IPS-18a (cell line): Measurements from ENCODE around the gene NARF.

ENCODE experiments used
- H3K27ac ChIP-seq: one replicate; pipeline ENCODE4 v1.5.1; 2013; ENCODE audit warnings: low read length
- H3K27me3 ChIP-seq: one replicate; pipeline ENCODE4 v1.6.1; 2013; ENCODE audit warnings: mild to moderate bottlenecking, low read length; ENCODE audit not compliant: control insufficient read depth, insufficient read depth
- H3K36me3 ChIP-seq: one replicate; pipeline ENCODE4 v1.6.1; 2013; ENCODE audit warnings: low read depth, low read length; ENCODE audit not compliant: control insufficient read depth
- H3K4me1 ChIP-seq: one replicate; pipeline ENCODE4 v1.6.1; 2013; ENCODE audit warnings: low read depth, low read length; ENCODE audit not compliant: control insufficient read depth
- H3K4me3 ChIP-seq: one replicate; pipeline ENCODE4 v1.5.1; 2013; ENCODE audit warnings: low read length
- H3K9ac ChIP-seq: one replicate; pipeline ENCODE4 v1.6.1; 2013; ENCODE audit warnings: mild to moderate bottlenecking, low read length, moderate library complexity
- H3K9me3 ChIP-seq: one replicate; pipeline ENCODE4 v1.6.1; 2013; ENCODE audit warnings: low read depth, low read length; ENCODE audit not compliant: control insufficient read depth

Gene NARF

DNA sequence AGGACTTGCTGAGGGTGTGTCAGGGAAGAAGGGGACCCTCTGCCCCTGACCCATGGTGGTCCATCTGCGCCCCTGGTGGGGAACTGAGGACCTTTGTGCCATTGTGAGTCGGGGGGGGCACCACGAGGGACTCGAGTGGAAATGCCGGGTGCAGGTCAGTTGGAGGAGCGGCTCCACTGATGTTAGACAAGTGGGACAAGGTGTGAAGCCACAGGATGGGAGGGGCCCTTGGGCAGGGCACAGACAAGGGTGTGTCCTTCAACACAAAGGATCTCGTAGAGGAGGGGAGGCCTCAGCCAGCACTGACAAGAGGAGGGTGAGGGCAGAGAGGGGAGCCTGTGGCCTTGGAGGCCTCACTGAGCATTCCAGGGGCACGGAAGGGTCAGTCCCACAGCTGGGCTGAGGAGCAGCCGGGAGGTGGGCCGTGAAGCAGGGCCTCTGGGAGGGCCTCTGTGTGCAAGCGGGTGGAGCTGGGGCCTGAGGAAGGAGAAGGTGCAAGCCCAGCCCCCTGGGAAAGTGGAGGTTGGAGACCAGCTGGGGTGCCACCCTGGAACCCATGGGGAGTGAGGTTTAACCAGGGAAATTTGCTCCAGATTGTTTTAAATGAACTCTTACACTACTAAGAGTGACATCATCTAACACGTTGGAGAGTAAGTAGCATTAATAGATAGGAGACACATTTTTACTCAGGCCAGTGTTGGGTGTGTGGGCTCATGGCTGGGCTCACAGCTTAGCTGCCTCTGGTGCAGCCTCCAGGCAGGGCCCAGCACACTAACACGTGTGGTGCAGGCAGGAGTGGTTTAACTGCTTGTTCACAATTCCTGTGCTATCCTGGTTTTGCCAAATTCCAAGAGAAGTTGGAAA is 27.9 kb downstream of the NARF start:
- Histone ChIP-seq H3K9ac (no peak overlapping the region), H3K36me3 (peaks cover 37% of the 10 kb centered on the region), H3K4me1 (no peaks in the 10 kb centered on the region), H3K27ac (no peak overlapping the region), H3K27me3 (no peaks in the 10 kb centered on the region), H3K4me3 (no peak overlapping the region), H3K9me3 (no peaks in the 10 kb centered on the region)

DNA sequence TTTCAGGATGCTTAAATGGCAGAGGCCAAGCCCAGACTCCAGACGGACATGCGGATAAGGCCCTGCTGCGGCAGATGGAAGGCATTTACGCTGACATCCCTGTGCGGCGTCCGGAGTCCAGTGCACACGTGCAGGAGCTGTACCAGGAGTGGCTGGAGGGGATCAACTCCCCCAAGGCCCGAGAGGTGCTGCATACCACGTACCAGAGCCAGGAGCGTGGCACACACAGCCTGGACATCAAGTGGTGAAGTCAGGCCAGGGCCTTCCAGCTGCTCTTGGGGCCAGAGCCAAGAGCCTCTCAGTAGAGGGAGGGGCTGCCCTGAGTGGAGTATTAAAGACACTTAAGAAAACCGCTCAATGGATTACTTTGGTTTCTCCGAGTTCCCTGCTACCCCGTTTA is 29.4 kb downstream of the NARF start:
- H3K9me3 ChIP-seq, result no peaks in the 10 kb centered on the region
- H3K4me3 ChIP-seq, result no peak overlapping the region
- H3K4me1 ChIP-seq, result no peaks in the 10 kb centered on the region
- H3K27ac ChIP-seq, result no peak overlapping the region
- peaks cover 33% of the 10 kb centered on the region for H3K36me3 ChIP-seq
- H3K9ac ChIP-seq, result no peak overlapping the region
- no peaks in the 10 kb centered on the region for H3K27me3 ChIP-seq

DNA sequence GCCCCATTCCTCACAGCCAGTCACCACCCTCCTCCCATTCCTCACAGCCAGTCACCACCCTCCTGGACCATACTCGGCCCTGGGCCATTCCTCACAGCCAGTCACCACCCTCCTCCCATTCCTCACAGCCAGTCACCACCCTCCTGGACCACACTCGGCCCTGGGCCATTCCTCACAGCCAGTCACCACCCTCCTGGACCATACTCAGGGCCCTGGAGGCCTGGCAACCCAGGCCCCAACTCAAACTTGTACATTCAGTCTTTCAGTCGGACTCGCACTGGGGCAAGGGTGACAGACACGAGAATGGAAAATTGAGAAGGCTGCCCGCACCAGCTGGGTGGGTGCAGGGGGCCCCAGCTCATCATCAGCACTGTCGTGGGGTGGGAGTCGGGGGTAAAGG is 30.6 kb downstream of the NARF start:
- Histone ChIP-seq H3K9ac (no peak overlapping the region), H3K4me3 (no peak overlapping the region), H3K27ac (no peak overlapping the region), H3K4me1 (no peaks in the 10 kb centered on the region), H3K36me3 (peaks cover 24% of the 10 kb centered on the region), H3K9me3 (no peaks in the 10 kb centered on the region), H3K27me3 (no peaks in the 10 kb centered on the region)

- Histone ChIP-seq H3K4me1 (no peaks in the 10 kb centered on the region), H3K9ac (no peak overlapping the region), H3K9me3 (no peaks in the 10 kb centered on the region), H3K27me3 (no peaks in the 10 kb centered on the region), H3K36me3 (peaks cover 17% of the 10 kb centered on the region), H3K4me3 (no peak overlapping the region), H3K27ac (no peak overlapping the region)
Observed at GRCh38 chr17:82489851-82490511, 31.4 kb downstream of the NARF start.

GRCh38 chr17:82490512-82491195 is 32.1 kb downstream of the NARF start:
- H3K9ac ChIP-seq, result no peak overlapping the region
- no peaks in the 10 kb centered on the region for H3K4me1 ChIP-seq
- no peak overlapping the region for H3K27ac ChIP-seq
- H3K4me3 ChIP-seq, result no peak overlapping the region
- no peaks in the 10 kb centered on the region for H3K9me3 ChIP-seq
- peaks cover 2% of the 10 kb centered on the region for H3K27me3 ChIP-seq
- H3K36me3 ChIP-seq, result peaks cover 11% of the 10 kb centered on the region

DNA sequence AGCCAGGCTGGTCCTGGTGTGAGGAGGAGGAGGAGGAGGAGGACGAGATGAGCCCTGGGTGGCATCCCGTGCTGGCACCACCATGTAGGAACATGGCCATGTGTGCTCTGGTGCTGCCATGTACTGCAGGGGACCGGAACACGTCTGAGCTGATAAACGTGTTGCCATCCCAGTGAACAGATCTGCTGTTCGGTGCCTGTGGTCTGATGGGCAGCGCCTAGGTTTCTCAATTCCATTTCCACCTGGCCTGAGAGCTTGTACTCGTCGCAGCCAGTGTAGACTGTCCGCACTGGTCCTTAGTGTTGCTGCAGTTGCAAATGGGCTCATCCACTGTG is 32.6 kb downstream of the NARF start:
- Histone ChIP-seq H3K27ac (no peak overlapping the region), H3K4me1 (no peaks in the 10 kb centered on the region), H3K27me3 (peaks cover 7% of the 10 kb centered on the region), H3K9ac (no peak overlapping the region), H3K4me3 (no peak overlapping the region), H3K36me3 (peaks cover 8% of the 10 kb centered on the region), H3K9me3 (no peaks in the 10 kb centered on the region)

DNA sequence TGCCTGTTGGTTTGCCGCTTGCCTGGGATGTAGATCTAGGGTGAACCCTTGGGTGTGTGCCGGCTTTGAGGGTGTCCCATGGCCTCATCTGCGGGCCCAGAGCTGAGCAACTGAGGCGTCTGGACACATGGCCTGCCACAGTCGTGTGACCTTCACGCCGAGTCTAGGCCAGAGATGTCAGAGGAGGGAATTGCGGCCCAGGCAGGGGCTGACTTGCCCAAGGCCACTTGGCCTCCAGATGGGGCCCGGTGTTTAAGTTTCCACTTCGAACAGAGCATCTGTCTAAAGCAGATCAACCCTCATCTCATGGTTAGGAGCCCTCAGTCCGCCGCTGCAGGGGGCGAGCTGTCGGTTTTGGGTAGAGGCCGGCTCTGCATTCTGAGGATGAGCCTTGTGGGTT is 33.0 kb downstream of the NARF start:
- H3K9me3 ChIP-seq, result no peaks in the 10 kb centered on the region
- H3K27me3 ChIP-seq, result peaks cover 11% of the 10 kb centered on the region
- no peak overlapping the region for H3K4me3 ChIP-seq
- no peaks in the 10 kb centered on the region for H3K4me1 ChIP-seq
- no peak overlapping the region for H3K9ac ChIP-seq
- peaks cover 5% of the 10 kb centered on the region for H3K36me3 ChIP-seq
- H3K27ac ChIP-seq, result no peak overlapping the region

GRCh38 chr17:82492643-82493225 is 34.2 kb downstream of the NARF start:
- H3K4me3 ChIP-seq, result no peak overlapping the region
- peaks cover 19% of the 10 kb centered on the region for H3K27me3 ChIP-seq
- no peaks in the 10 kb centered on the region for H3K36me3 ChIP-seq
- no peak overlapping the region for H3K27ac ChIP-seq
- no peaks in the 10 kb centered on the region for H3K9me3 ChIP-seq
- no peak overlapping the region for H3K9ac ChIP-seq
- H3K4me1 ChIP-seq, result no peaks in the 10 kb centered on the region

DNA sequence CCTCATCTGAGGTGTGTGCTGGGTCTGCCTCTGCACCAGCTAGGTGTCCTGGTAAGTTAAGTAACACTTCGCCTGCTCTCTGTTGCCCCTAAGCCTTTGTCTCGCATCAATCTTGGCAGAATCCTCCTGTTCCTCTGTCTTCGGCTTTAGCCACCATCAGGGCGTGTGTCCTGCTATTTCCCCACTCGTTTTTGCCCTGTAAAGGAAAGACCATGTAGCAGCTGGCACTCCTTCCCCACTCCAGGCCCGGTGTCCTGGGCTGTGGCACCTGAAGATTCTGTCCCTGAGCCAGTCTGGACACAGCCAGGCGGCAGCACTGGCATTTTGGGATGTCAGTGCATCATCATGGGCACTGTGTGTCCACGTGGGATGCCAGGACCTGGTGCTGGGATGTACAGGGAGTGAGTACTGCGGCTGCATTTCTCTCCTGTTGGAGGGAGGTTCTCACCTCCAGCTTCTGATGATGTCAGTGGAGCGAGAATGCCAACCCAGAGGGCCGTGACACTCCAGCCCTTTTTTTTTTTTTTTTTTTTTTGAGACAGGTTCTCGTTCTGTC is 34.8 kb downstream of the NARF start:
- H3K36me3 ChIP-seq, result no peaks in the 10 kb centered on the region
- H3K27me3 ChIP-seq, result peaks cover 25% of the 10 kb centered on the region
- H3K4me1 ChIP-seq, result no peaks in the 10 kb centered on the region
- no peak overlapping the region for H3K27ac ChIP-seq
- no peaks in the 10 kb centered on the region for H3K9me3 ChIP-seq
- no peak overlapping the region for H3K4me3 ChIP-seq
- no peak overlapping the region for H3K9ac ChIP-seq

GRCh38 chr17:82494236-82495055 is 35.9 kb downstream of the NARF start:
- Histone ChIP-seq H3K27ac (peak overlapping the region; percentile 22), H3K4me1 (no peaks in the 10 kb centered on the region), H3K9me3 (no peaks in the 10 kb centered on the region), H3K9ac (peak overlapping the region; percentile 61), H3K36me3 (no peaks in the 10 kb centered on the region), H3K4me3 (peak overlapping the region; percentile 56), H3K27me3 (peaks cover 35% of the 10 kb centered on the region)
